NAMALWA (cell line): ENCODE data around the gene TPSG1.
"Not testable (repeated sequence)": the region's sequence is repeated elsewhere in the genome, so short reads cannot be mapped to it uniquely, and the experiment has no call there.

Source experiments
- DNase-seq: peaks from one replicate; pipeline ENCODE4 v3.0.0-alpha.2; 2015; ENCODE audit warnings: low spot score

TPSG1 gene

DNA sequence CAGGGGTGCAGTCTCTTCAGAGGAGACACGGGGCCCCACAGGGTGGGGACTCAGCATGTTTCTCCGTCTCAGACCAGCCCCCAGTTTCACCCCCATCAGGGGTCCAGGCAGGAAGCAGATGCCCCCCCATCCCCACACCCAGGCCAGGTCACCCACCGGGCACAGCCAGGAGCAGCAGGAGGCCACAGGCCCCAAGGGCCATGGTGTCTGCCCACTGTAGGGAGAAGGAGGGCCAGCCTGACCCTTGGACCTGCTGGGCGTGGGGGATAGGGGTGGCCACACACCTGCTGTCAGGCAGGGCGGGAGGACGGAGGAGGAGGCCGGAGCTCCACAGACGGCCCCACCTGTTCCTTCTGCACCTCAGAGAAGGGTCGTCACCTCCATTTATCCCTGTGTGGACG is at the start of gene TPSG1:
Gene TPSG1, minus strand, starts transcription at position 218 of the 401 bp plus-strand sequence. Its CDS starts 16 bp downstream, at position 202.
- no peak for DNase-seq

GRCh38 chr16:1274767-1275166 is 49.7 kb upstream of the TPSG1 start:
- no peak for DNase-seq

GRCh38 chr16:1273816-1274215 is 48.7 kb upstream of the TPSG1 start:
- DNase-seq = no peak

GRCh38 chr16:1272453-1273198 is 47.6 kb upstream of the TPSG1 start:
- no peak for DNase-seq

DNA sequence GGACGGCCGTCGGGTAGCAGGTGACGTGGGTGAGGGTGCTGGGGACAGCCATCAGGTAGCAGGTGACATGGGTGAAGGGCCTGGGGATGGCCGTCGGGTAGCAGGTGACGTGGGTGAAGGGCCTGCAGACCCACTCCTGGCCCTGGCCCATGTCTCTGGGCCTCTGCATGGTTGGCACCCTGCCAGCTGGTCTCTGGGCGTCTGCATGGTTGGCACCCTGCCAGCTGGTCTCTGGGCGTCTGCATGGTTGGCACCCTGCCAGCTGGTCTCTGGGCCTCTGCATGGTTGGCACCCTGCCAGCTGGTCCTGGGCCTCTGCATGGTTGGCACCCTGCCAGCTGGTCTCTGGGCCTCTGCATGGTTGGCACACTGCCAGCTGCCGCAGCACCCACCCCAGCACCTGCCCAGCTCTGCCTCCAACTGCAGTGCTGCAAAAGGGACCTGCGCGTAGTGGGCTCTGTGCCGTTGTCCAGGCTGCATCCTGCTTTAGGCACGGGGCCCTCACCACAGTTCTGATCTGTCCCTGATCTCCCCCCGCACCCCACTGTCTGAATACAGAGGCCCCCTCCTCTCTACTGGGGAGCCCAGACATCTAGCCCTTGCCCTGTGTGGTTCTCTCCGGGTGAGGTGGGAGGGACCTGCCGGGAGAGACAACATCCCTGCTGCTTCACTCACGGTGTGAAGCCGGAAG is 46.8 kb upstream of the TPSG1 start:
- peak; percentile 80 for DNase-seq

DNA sequence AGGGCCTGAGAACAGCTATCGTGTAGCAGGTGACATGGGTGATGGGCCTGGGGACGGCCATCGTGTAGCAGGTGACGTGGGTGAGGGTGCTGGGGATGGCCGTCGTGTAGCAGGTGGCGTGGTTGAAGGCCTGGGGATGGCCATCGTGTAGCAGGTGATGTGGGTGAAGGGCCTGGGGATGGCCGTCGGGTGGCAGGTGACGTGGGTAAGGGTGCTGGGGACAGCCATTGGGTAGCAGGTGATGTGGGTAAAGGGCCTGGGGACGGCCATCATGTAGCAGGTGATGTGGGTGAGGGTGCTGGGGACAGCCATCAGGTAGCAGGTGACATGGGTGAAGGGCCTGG is 46.3 kb upstream of the TPSG1 start:
- DNase-seq = no peak

GRCh38 chr16:1269418-1269817 is 44.4 kb upstream of the TPSG1 start:
- DNase-seq = not testable (repeated sequence)

- DNase-seq = no peak
Observed at GRCh38 chr16:1265826-1266225, 40.8 kb upstream of the TPSG1 start.

DNA sequence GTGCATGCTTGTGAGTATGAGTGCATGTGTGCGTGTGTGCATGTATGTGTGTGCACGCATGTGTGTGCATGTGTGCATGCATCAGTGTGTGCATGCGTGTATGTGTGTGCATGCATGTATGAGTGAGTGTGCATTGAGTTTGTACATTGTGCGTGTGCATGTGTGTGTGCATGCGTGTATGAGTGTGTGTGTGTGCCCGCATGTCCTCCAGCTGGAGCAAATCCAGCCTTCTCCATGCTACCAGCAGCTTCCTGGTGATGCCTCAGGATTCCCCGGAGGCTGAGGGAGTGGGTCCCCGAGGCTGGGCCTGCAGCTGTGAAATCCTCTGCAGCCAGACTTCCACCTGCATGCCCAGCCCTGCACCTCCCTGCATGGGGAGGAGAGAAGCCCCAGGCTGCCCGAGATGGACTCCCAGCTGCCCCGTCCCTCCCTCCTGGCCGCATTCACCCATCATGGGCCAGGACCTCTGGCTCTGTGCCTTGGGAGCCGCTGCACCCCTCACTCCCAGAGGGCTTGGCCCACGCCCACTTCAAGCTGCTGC is 40.1 kb upstream of the TPSG1 start:
- no peak for DNase-seq

DNA sequence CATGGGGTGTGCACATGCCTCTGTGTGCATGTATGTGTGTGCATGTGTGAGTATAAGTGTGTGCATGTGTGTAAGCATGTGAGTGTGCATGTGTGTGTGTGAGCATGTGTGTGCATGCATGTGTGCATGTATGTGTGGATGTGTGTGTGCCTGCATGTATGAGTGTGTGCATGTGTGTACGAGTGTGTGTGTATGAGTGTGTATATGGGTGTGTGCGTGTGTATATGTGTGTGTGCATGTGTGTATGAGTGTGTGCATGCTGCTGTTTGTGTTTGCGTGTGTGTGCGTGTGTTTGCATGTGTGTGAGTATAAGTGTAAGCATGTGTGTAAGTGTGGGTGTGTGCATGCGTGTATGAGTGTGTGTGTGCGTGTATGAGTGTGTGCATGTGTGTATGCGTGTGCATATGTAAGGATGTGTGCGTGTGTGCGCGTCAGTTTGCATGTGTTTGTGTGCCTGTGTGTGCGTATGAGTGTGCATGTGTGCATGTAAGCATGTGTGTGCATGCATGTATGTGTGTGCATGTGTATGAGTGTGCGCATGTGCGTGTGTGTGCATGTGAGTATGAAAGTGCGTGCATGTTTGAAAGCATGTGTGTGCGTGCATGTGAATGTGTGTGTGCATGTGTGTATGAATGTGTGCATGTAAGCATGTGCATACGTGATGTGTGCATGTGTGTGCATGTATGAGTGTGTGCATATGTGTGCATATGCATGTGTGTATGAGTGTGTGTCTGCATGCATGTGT is 39.4 kb upstream of the TPSG1 start:
- DNase-seq = no peak

- DNase-seq = no peak
Observed at GRCh38 chr16:1263591-1264344, 38.7 kb upstream of the TPSG1 start.

DNA sequence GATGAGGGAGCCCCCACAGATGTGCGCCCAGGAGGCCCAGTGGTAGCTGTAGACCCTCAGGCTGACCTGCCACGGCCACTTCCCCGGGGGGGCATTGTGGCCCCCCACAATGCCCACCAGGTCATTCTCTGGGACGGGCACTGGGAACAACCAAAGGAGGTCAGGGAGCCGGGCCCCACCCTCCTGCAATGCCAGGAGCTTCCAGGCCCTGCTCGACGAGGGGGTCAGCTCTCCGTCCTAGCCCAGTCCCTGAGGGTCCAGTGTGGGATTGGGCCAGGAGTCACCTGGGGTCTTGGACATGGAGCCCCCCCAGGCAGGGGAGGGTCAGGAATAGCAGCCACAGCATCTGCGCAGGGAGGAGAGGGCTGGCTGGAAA is 37.8 kb upstream of the TPSG1 start:
- no peak for DNase-seq

GRCh38 chr16:1262210-1262845 is 37.3 kb upstream of the TPSG1 start:
- no peak for DNase-seq

DNA sequence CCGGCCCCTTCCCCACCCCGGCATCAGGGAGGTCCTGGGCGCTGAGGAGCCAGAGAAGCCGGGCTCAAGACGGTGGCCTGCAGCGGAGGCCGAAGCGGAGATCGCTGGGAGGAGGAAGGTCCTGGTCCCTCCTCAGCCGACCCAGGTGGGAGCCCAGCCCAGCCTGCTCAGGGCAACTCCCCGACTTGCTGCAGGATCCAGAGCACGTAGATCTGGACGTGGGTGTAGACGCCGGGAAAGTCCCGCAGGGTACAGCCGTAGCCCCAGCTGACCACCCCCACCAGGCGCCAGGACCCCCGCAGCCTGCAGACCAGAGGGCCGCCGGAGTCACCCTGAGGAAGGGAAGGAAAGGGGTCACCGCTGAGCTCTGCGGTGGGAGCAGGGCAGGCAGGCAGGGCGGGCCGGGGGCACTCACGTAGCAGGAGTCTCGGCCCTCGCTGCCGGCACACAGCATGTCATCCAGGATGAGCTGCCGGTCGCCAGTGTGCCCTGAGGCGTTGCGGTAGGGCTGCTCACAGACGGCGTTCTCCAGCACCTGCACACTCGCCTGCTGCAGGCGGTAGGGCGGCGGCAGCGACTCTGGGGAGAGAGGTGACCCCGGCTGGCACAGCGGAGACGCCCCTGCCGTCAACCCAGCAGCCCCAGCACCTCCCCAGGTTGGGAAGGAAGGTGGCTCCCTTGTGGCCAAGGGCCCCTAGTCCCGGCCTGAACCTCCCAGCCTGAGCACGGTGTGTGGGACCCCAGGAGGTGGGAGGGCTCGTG is 36.2 kb upstream of the TPSG1 start:
- DNase-seq = no peak

- DNase-seq = no peak
Observed at GRCh38 chr16:1260101-1260680, 35.1 kb upstream of the TPSG1 start.

DNA sequence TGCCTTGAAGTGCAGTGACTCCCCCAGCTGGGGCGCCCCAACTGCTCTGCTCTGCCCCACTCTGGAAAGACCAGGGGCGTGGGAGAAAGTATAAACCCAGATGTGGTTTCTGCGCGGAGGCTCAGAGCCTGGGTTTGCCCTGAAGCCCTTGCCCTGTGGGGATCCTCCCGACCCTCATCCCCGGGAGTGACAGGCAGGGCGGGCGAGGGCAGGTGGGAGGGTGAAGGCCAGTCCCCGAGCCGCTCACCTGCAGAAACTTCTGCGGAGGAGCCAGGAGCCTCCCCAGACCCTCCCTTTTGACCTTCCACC is 34.6 kb upstream of the TPSG1 start:
- no peak for DNase-seq

- DNase-seq = no peak
Observed at GRCh38 chr16:1258906-1259759, 34.1 kb upstream of the TPSG1 start.

DNA sequence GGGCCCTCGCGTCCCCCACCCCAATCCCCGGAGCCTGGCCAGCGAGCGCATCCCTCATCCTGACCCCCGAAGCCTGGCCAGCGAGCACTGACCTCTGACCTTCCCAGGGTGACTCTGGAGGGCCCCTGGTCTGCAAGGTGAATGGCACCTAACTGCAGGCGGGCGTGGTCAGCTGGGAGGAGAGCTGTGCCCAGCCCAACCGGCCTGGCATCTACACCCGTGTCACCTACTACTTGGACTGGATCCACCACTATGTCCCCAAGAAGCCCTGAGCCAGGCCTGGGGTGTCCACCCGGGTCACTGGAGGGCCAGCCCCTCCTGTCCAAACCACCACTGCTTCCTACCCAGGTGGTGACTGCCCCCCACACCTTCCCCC is 33.1 kb upstream of the TPSG1 start:
- no peak for DNase-seq

GRCh38 chr16:1257561-1258224 is 32.6 kb upstream of the TPSG1 start:
- no peak for DNase-seq
